CD4-positive, alpha-beta T cell (primary cell): Measurements from ENCODE around the gene DPEP3. TPM values are rescaled to one million over a fixed set of nuclear protein-coding genes. Genes with fewer than 3 reads are reported as not detected.

Experiments
- ATAC-seq: fragments of 200-7000 bp; cut with Tn5 transposase; one replicate; pipeline ENCODE4 v1.10.0; 2022; ENCODE audit warnings: mild to moderate bottlenecking; ENCODE audit not compliant: poor library complexity
- CTCF ChIA-PET: fragments of 350-600 bp; sonication (Branson Sonifier 250); formaldehyde crosslinking; loops from one replicate; lab custom pipeline; 2021; ENCODE audit warnings: antibody characterized with exemption, inconsistent platforms; lab: Charles Lee
- POLR2A ChIA-PET: fragments of 350-600 bp; sonication (Branson Sonifier 250); formaldehyde crosslinking; loops from one replicate; lab custom pipeline; 2021; ENCODE audit warnings: antibody characterized with exemption, inconsistent platforms; lab: Charles Lee
- DNase-seq, 14 experiments: peaks; one replicate each; pipeline ENCODE4 v3.0.0-alpha.2; 2013 to 2020; ENCODE audit warnings: mixed read lengths in 2 of 14
- H3K27ac ChIP-seq, 2 donors: one replicate each; pipeline versions ENCODE4 v1.5.1 to v1.7.0; 2013; ENCODE audit warnings: low read length in 2 of 2, low read depth in 1 of 2, mild to moderate bottlenecking in 1 of 2
- H3K27me3 ChIP-seq, 2 experiments: 1 replicate in 1 of 2; 2 replicates in 1 of 2; pipeline versions ENCODE4 v1.6.1 to v1.7.0; 2013; ENCODE audit warnings: low read length in 2 of 2, control low read depth in 1 of 2, mild to moderate bottlenecking in 1 of 2, moderate library complexity in 1 of 2; ENCODE audit not compliant: insufficient read depth in 2 of 2, control insufficient read depth in 1 of 2
- H3K36me3 ChIP-seq: one replicate; pipeline ENCODE4 v1.6.1; 2013; ENCODE audit warnings: low read length, control low read depth; ENCODE audit not compliant: insufficient read depth
- H3K4me1 ChIP-seq: one replicate; pipeline ENCODE4 v1.6.1; 2013; ENCODE audit warnings: low read length, control low read depth; ENCODE audit not compliant: insufficient read depth
- H3K4me3 ChIP-seq: one replicate; pipeline ENCODE4 v1.5.1; 2013; ENCODE audit warnings: mild to moderate bottlenecking, low read length, moderate library complexity
- H3K9me3 ChIP-seq, 2 experiments: 1 replicate in 1 of 2; 2 replicates in 1 of 2; pipeline versions ENCODE4 v1.6.1 to v1.7.0; 2013; ENCODE audit warnings: low read length in 2 of 2, mild to moderate bottlenecking in 2 of 2, control low read depth in 1 of 2, moderate library complexity in 1 of 2; ENCODE audit not compliant: control insufficient read depth in 1 of 2, insufficient read depth in 1 of 2
- H3K27ac Mint-ChIP-seq: one replicate; pipeline ENCODE4 v1.8.0; 2020; ENCODE audit warnings: mixed read lengths
- H3K27me3 Mint-ChIP-seq: one replicate; pipeline ENCODE4 v1.8.0; 2021; ENCODE audit warnings: mixed read lengths
- H3K36me3 Mint-ChIP-seq: one replicate; pipeline ENCODE4 v1.8.0; 2021; ENCODE audit warnings: low read depth, mixed read lengths
- H3K4me1 Mint-ChIP-seq: one replicate; pipeline ENCODE4 v1.8.0; 2021; ENCODE audit warnings: low read depth, mixed read lengths
- H3K4me3 Mint-ChIP-seq: one replicate; pipeline ENCODE4 v1.8.0; 2020; ENCODE audit warnings: mild to moderate bottlenecking, mixed read lengths
- H3K9me3 Mint-ChIP-seq: one replicate; pipeline ENCODE4 v1.8.0; 2020; ENCODE audit warnings: mixed read lengths
- intact Hi-C, 2 experiments: fragments of 100-400 bp; cut with DNase I in 1 of 2; cut with micrococcal nuclease in 1 of 2; formaldehyde crosslinking; loops; one replicate each; pipeline versions ENCODE4 v1.15.1 to v1.9.0; 2023 to 2025; cut with DNase I, micrococcal nuclease
- total RNA-seq, 174 experiments: library from RNA in 2 of 174; stranded (reverse) in 2 of 174; gene quantifications; one replicate each; pipeline ENCODE4 v1.2.3 and lab custom pipeline; 2021 to 2026
- TF ChIP-seq, protein P1 (sequence below): fragments of 200-600 bp; IDR thresholded peaks from one replicate; pipeline ENCODE4 v1.8.0; 2022; ENCODE audit warnings: antibody characterized with exemption, mild to moderate bottlenecking

Gene DPEP3
- total RNA-seq, 2 experiments from 2014 or later: 0.53 to 0.63 TPM

- Histone ChIP-seq H3K27me3 (no peaks in the 10 kb centered on the region), H3K9me3 (no peaks in the 10 kb centered on the region), H3K4me3 (peak overlapping the region; percentile 85), H3K36me3 (peaks cover 12% of the 10 kb centered on the region), H3K4me1 (peaks cover 30% of the 10 kb centered on the region), H3K27ac (no peak overlapping the region)
- H3K4me3 Mint-ChIP-seq: peak overlapping the region; percentile 93
- no peaks in the 10 kb centered on the region for H3K9me3 Mint-ChIP-seq
- DNase-seq: no peak
- peak overlapping the region; percentile 44 for H3K27ac Mint-ChIP-seq
- H3K27me3 Mint-ChIP-seq: no peaks in the 10 kb centered on the region
- peaks cover 22% of the 10 kb centered on the region for H3K4me1 Mint-ChIP-seq
- ChIA-PET CTCF (interaction anchor here (1.1 to 1.9 kb wide), 2 partner anchors 23 to 205 kb away, joined by 3 to 6 read pairs; partner anchors contain the start of gene DPEP2), POLR2A (interaction anchor here (0.6 to 5.1 kb wide), 8 partner anchors 10 to 205 kb away, joined by 3 to 73 read pairs (median 9); partner anchors contain the start of genes DPEP2 and NFATC3)
- H3K36me3 Mint-ChIP-seq: peaks cover 38% of the 10 kb centered on the region
- TF ChIP-seq, protein P1, sequence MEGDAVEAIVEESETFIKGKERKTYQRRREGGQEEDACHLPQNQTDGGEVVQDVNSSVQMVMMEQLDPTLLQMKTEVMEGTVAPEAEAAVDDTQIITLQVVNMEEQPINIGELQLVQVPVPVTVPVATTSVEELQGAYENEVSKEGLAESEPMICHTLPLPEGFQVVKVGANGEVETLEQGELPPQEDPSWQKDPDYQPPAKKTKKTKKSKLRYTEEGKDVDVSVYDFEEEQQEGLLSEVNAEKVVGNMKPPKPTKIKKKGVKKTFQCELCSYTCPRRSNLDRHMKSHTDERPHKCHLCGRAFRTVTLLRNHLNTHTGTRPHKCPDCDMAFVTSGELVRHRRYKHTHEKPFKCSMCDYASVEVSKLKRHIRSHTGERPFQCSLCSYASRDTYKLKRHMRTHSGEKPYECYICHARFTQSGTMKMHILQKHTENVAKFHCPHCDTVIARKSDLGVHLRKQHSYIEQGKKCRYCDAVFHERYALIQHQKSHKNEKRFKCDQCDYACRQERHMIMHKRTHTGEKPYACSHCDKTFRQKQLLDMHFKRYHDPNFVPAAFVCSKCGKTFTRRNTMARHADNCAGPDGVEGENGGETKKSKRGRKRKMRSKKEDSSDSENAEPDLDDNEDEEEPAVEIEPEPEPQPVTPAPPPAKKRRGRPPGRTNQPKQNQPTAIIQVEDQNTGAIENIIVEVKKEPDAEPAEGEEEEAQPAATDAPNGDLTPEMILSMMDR: no peak
- intact Hi-C loops: no loop called here
- no peak for ATAC-seq
Measured at GRCh38 chr16:68021490-68021889, 41.2 kb upstream of the DPEP3 start.

DNA sequence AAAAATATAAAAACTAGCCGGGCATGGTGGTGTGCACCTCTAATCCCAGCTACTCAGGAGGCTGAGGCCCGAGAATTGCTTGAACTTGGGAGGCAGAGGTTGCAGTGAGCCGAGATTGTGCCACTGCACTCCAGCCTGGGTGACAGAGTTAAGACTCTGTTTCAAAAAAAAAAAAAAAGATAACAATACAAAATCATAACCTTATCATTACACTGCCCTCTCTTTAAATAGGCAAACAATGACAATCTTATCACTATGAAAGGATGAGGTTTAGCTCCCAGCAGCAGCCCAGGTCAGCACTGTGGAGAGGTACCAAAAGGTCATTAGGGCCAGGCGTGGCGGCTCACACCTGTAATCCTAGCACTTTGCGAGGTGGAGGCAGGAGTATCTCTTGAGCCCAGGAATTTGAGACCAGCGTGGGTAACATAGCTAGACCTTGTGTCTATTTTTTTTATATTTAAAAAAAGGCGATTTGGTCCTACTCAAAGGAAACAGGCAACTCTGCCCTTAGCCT, 38.9 kb upstream of the DPEP3 start:
- Mint-ChIP-seq H3K27me3 (no peaks in the 10 kb centered on the region), H3K4me3 (peak overlapping the region; percentile 42), H3K4me1 (peaks cover 17% of the 10 kb centered on the region), H3K27ac (no peak overlapping the region), H3K36me3 (peaks cover 26% of the 10 kb centered on the region), H3K9me3 (no peaks in the 10 kb centered on the region)
- DNase-seq: no peak
- intact Hi-C loops: no loop called here
- no peak overlapping the region for H3K27ac ChIP-seq
- H3K4me3 ChIP-seq: no peak overlapping the region
- no peaks in the 10 kb centered on the region for H3K27me3 ChIP-seq
- ATAC-seq: no peak
- peaks cover 12% of the 10 kb centered on the region for H3K36me3 ChIP-seq
- TF ChIP-seq, protein P1: no peak
- ChIA-PET CTCF (no interaction called here), POLR2A (interaction anchor here (1.4 to 1.6 kb wide), 2 partner anchors 13 to 21 kb away, joined by 4 to 5 read pairs; no protein-coding TSS in a partner anchor)
- no peaks in the 10 kb centered on the region for H3K9me3 ChIP-seq
- H3K4me1 ChIP-seq: peaks cover 30% of the 10 kb centered on the region

GRCh38 chr16:68015681-68016080, 35.4 kb upstream of the DPEP3 start, which contains the start of gene DPEP2NB:
DPEP2NB (minus strand) TSS chr16:68015911; CDS start chr16:68015770, 141 bp downstream.
- peaks cover 6% of the 10 kb centered on the region for H3K4me1 ChIP-seq
- H3K4me3 Mint-ChIP-seq: no peak within 1 kb of the TSS
- ATAC-seq (no peak), DNase-seq (no peak)
- H3K9me3 Mint-ChIP-seq: no peaks in the 10 kb centered on the region
- no peak within 1 kb of the TSS for H3K27ac ChIP-seq
- no peak within 1 kb of the TSS for H3K4me3 ChIP-seq
- H3K27me3 Mint-ChIP-seq: no peaks in the 10 kb centered on the region
- ChIA-PET POLR2A (interaction anchor here (0.9 to 2.1 kb wide), 3 partner anchors 10 to 80 kb away, joined by 3 to 8 read pairs (median 5); partner anchors contain the start of gene DPEP2), CTCF (no interaction called here)
- no peaks in the 10 kb centered on the region for H3K27me3 ChIP-seq
- H3K4me1 Mint-ChIP-seq: peaks cover 7% of the 10 kb centered on the region
- TF ChIP-seq, protein P1: no peak
- intact Hi-C loops: no loop called here
- no peaks in the 10 kb centered on the region for H3K36me3 ChIP-seq
- H3K36me3 Mint-ChIP-seq: peaks cover 5% of the 10 kb centered on the region
- no peaks in the 10 kb centered on the region for H3K9me3 ChIP-seq
- no peak within 1 kb of the TSS for H3K27ac Mint-ChIP-seq
